Prostate gland (tissue), 2 donors: ENCODE data around the gene SLC7A10. TPM values are rescaled to one million over a fixed set of nuclear protein-coding genes. Genes with fewer than 3 reads are reported as not detected.

ENCODE experiments used
- DNase-seq: peaks from one replicate; pipeline ENCODE4 v3.0.0-alpha.2; 2019; ENCODE audit warnings: low spot score
- H3K27ac ChIP-seq, 2 donors: fragments of 200-600 bp; sonication (generic); 2 replicates each; pipeline ENCODE4 v1.5.1; 2017 to 2019
- H3K27me3 ChIP-seq: fragments of 200-600 bp; sonication (generic); replicated peaks from 2 replicates; pipeline ENCODE4 v1.5.1; 2019; ENCODE audit not compliant: insufficient read depth
- H3K36me3 ChIP-seq, 2 donors: fragments of 200-600 bp; sonication (generic); 1 replicate in 1 of 2; 2 replicates in 1 of 2; pipeline versions ENCODE4 v1.5.1 to v1.8.1; 2017 to 2019
- H3K4me1 ChIP-seq: fragments of 200-600 bp; sonication (generic); replicated peaks from 2 replicates; pipeline ENCODE4 v1.5.1; 2019
- H3K4me3 ChIP-seq, 2 donors: fragments of 200-600 bp; sonication (generic); 2 replicates each; pipeline ENCODE4 v1.5.1; 2017 to 2019
- H3K9me3 ChIP-seq: fragments of 200-600 bp; sonication (generic); 2 replicates; pipeline ENCODE4 v1.5.1; 2017
- POLR2A ChIP-seq: fragments of 450-650 bp; IDR thresholded peaks from one replicate; pipeline ENCODE4 v1.6.1; 2016; ENCODE audit warnings: antibody characterized with exemption, mild to moderate bottlenecking
- POLR2AphosphoS5 ChIP-seq: sonication (generic); formaldehyde crosslinking; IDR thresholded peaks from one replicate; pipeline ENCODE4 v1.6.1; 2017; ENCODE audit warnings: antibody characterized with exemption
- WGBS: methylation state at CpG from one replicate; pipeline ENCODE4 v1.1.5; 2018; 5-methylcytosine and 5-hydroxymethylcytosine counted together
- intact Hi-C: fragments of 100-400 bp; cut with DNase I; formaldehyde crosslinking; loops from one replicate; pipeline ENCODE4 v1.14.2; 2022
- total RNA-seq, 2 donors: library from RNA; depleted of rRNA; stranded (reverse); fragments of >200 nt; gene quantifications; one replicate each; pipeline ENCODE4 v1.1.0, GENCODE V29; 2016
- TF ChIP-seq, protein P1 (sequence below), 4 experiments: fragments of 200-600 bp in 2 of 4; fragments of 450-650 bp in 2 of 4; sonication (generic) in 2 of 4; IDR thresholded peaks; 1 replicate in 3 of 4; 2 replicates in 1 of 4; pipeline ENCODE4 v1.5.1; 2016 to 2019; ENCODE audit warnings: antibody characterized with exemption in 4 of 4, mild to moderate bottlenecking in 2 of 4, moderate library complexity in 2 of 4

The SLC7A10 gene
- total RNA-seq, 2 donors from 2014 or later = 3.5 TPM; not detected in 1

- Histone ChIP-seq H3K4me3 (no peak overlapping the region), H3K9me3 (no peaks in the 10 kb centered on the region), H3K4me1 (no peaks in the 10 kb centered on the region), H3K27ac (no peak overlapping the region), H3K27me3 (no peaks in the 10 kb centered on the region), H3K36me3 (no peaks in the 10 kb centered on the region)
- 56% methylated on average over 11 of the region's 11 CpGs for WGBS
- DNase-seq = no peak
- TF ChIP-seq POLR2A = no peak
- intact Hi-C loops = no loop called here
Measured at GRCh38 chr19:33186431-33187182, 39.0 kb downstream of the SLC7A10 start.

GRCh38 chr19:33177417-33177979, 48.2 kb downstream of the SLC7A10 start:
- H3K27ac ChIP-seq = peak overlapping the region; percentile 85 to 88
- H3K4me1 ChIP-seq = no peaks in the 10 kb centered on the region
- intact Hi-C loops = no loop called here
- peak; percentile 17 for DNase-seq
- WGBS = 0% methylated on average over 15 of the region's 38 CpGs
- H3K27me3 ChIP-seq = no peaks in the 10 kb centered on the region
- no peaks in the 10 kb centered on the region for H3K36me3 ChIP-seq
- no peaks in the 10 kb centered on the region for H3K9me3 ChIP-seq
- peak overlapping the region; percentile 57 to 71 for H3K4me3 ChIP-seq
- TF ChIP-seq, protein P1, sequence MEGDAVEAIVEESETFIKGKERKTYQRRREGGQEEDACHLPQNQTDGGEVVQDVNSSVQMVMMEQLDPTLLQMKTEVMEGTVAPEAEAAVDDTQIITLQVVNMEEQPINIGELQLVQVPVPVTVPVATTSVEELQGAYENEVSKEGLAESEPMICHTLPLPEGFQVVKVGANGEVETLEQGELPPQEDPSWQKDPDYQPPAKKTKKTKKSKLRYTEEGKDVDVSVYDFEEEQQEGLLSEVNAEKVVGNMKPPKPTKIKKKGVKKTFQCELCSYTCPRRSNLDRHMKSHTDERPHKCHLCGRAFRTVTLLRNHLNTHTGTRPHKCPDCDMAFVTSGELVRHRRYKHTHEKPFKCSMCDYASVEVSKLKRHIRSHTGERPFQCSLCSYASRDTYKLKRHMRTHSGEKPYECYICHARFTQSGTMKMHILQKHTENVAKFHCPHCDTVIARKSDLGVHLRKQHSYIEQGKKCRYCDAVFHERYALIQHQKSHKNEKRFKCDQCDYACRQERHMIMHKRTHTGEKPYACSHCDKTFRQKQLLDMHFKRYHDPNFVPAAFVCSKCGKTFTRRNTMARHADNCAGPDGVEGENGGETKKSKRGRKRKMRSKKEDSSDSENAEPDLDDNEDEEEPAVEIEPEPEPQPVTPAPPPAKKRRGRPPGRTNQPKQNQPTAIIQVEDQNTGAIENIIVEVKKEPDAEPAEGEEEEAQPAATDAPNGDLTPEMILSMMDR (IDR thresholded peaks at IDR 0.05) = peak in 3 of 4 experiments; percentile 32 to 42 (median 35)
- TF ChIP-seq POLR2AphosphoS5 = no peak
- TF ChIP-seq POLR2A = no peak

DNA sequence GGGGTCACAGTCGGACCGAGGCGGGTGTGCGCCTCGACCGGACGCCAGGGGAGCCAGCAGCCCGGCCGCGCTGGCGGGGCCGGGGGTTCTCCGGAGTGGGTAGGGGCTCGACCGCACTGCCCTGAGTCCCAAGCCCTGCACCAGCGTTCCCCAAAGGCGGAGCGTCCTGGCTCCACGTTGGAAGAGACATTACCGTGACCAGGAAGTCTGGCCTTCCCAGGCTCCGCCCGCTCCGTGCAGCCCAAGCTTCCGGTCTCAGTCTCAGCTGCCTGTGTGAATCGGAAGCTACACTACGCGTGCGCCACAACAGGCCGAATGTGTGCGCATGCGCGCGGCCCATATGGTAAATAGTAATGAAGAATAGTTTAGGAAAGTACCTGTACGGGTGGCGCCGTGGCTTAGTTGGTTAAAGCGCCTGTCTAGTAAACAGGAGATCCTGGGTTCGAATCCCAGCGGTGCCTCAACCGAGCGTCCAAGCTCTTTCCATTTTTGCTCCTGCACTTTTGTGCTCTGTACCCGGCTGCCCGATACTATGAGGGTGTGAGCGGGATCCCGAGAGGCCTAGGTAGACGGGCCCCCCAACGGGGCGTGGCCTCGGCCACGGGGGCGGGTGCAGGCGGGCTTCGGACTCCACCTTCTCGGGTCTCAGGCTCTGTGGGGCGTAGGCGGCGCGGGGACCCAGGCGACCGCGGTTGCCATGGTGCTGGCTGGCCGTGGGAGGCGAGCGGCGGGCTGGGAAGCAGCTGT, 48.8 kb downstream of the SLC7A10 start:
- Histone ChIP-seq H3K27ac (peak overlapping the region; percentile 85 to 88), H3K36me3 (no peaks in the 10 kb centered on the region), H3K9me3 (no peaks in the 10 kb centered on the region), H3K4me3 (peak overlapping the region; percentile 57 to 71), H3K4me1 (no peaks in the 10 kb centered on the region), H3K27me3 (no peaks in the 10 kb centered on the region)
- peak; percentile 96 for DNase-seq
- intact Hi-C loops = no loop called here
- under 1% methylated on average over 61 of the region's 65 CpGs for WGBS
- TF ChIP-seq, protein P1 (IDR thresholded peaks at IDR 0.05) = peak in 2 of 4 experiments; percentile 37 to 44
- TF ChIP-seq POLR2A = peak; percentile 78
- TF ChIP-seq POLR2AphosphoS5 = peak; percentile 100

- no peaks in the 10 kb centered on the region for H3K27me3 ChIP-seq
- H3K4me1 ChIP-seq = no peaks in the 10 kb centered on the region
- no peaks in the 10 kb centered on the region for H3K36me3 ChIP-seq
- H3K9me3 ChIP-seq = no peaks in the 10 kb centered on the region
- intact Hi-C loops = no loop called here
- no peak for DNase-seq
- 9% methylated on average over 25 of the region's 25 CpGs for WGBS
- TF ChIP-seq POLR2AphosphoS5 (no peak), POLR2A (no peak)
- TF ChIP-seq, protein P1 (IDR thresholded peaks at IDR 0.05) = no peak
- peak overlapping the region; percentile 85 to 88 for H3K27ac ChIP-seq
- peak overlapping the region; percentile 57 to 71 for H3K4me3 ChIP-seq
Measured at GRCh38 chr19:33175886-33176669, 49.6 kb downstream of the SLC7A10 start.
